ENCODE measurements around the gene RPP25L. TPM values are rescaled to one million over a fixed set of nuclear protein-coding genes. Genes with fewer than 3 reads are reported as not detected.

Gene RPP25L
- total RNA-seq, 5 donors from 2014 or later (not counting 1 experiment from before 2014, with no cell fraction given) = 9.3 to 28.6 (median 22.5) TPM

- POLR2A ChIA-PET = interaction anchor here in 1 of 2 donors (0.6 kb wide), 1 partner anchor 143 kb away, joined by 3 read pairs; no protein-coding TSS in a partner anchor
- Mint-ChIP-seq H3K27ac (no peak overlapping the region), H3K36me3 (no peaks in the 10 kb centered on the region), H3K4me1 (peaks cover 13 to 16% (median 15%) of the 10 kb centered on the region in 3 donors), H3K4me3 (no peak overlapping the region), H3K27me3 (peaks cover 71 to 78% of the 10 kb centered on the region in 2 donors), H3K9me3 (no peaks in the 10 kb centered on the region)
- Histone ChIP-seq H3K27ac (ENCODE audit: low read length) (no peak overlapping the region), H3K4me1 (ENCODE audit: control insufficient read depth in 1 of 2, extremely low read depth in 1 of 2, insufficient read depth in 2 of 2, low read length in 2 of 2) (peaks cover 0 to 13% of the 10 kb centered on the region in 2 experiments), H3K9me3 (no peaks in the 10 kb centered on the region), H3K4me3 (ENCODE audit: control insufficient read depth in 1 of 2, extremely low read depth in 1 of 2, low read length in 1 of 2) (no peak overlapping the region), H3K27me3 (replicated peaks in 1 of 2; ENCODE audit: control insufficient read depth in 2 of 2, extremely low read depth in 1 of 2, insufficient read depth in 2 of 2, low read length in 1 of 2) (peaks cover 8 to 77% of the 10 kb centered on the region in 2 experiments), H3K36me3 (ENCODE audit: control insufficient read depth in 2 of 2, extremely low read depth in 1 of 2, insufficient read depth in 1 of 2, low read length in 1 of 2) (no peaks in the 10 kb centered on the region)
- ATAC-seq (replicated peaks in 1 of 4) (no peak), DNase-seq (no peak)
- WGBS (ENCODE audit: insufficient coverage) = 55% methylated on average over 3 of the region's 8 CpGs
- CTCF ChIA-PET = interaction anchor here in 1 of 2 donors (0.6 kb wide), 1 partner anchor 969 kb away, joined by 3 read pairs; no protein-coding TSS in a partner anchor
Measured at GRCh38 chr9:34580358-34580757, 31.5 kb downstream of the RPP25L start.

DNA sequence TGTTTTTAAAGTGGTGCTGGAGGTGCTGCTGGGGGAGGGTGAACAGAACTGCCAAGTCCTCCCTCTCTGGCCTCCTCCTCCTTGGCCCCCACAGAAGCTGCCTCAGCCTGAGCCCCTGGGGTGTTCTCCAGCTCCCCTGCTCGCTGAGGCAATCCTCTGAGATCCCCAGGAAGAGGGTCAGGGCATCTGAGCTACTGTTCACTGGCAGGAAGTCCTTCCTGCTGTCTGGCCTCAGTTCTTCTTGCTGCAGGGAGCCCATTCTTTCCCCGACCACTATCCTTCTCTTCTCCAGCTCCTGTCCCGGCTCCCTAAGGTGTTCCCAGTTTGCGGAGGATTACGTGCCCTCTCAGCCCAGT is 32.1 kb downstream of the RPP25L start:
- Mint-ChIP-seq H3K36me3 (no peaks in the 10 kb centered on the region), H3K4me1 (peaks cover 13 to 16% (median 15%) of the 10 kb centered on the region in 3 donors), H3K27me3 (peaks cover 72 to 79% of the 10 kb centered on the region in 2 donors), H3K27ac (no peak overlapping the region), H3K9me3 (no peaks in the 10 kb centered on the region), H3K4me3 (peak overlapping the region in 1 of 3 donors; percentile 57)
- no peak for ATAC-seq (replicated peaks in 1 of 4)
- no peak overlapping the region for H3K4me3 ChIP-seq (ENCODE audit: control insufficient read depth in 1 of 2, extremely low read depth in 1 of 2, low read length in 1 of 2)
- no peaks in the 10 kb centered on the region for H3K9me3 ChIP-seq
- peaks cover 0 to 13% of the 10 kb centered on the region in 2 experiments for H3K4me1 ChIP-seq (ENCODE audit: control insufficient read depth in 1 of 2, extremely low read depth in 1 of 2, insufficient read depth in 2 of 2, low read length in 2 of 2)
- no peak for DNase-seq
- POLR2A ChIA-PET = interaction anchor here (0.6 kb wide), 2 partner anchors 144 to 746 kb away, joined by 3 to 6 read pairs; no protein-coding TSS in a partner anchor
- no peaks in the 10 kb centered on the region for H3K36me3 ChIP-seq (ENCODE audit: control insufficient read depth in 2 of 2, extremely low read depth in 1 of 2, insufficient read depth in 1 of 2, low read length in 1 of 2)
- H3K27ac ChIP-seq (ENCODE audit: low read length) = no peak overlapping the region
- WGBS (ENCODE audit: insufficient coverage) = 67% methylated on average over 5 of the region's 5 CpGs
- H3K27me3 ChIP-seq (replicated peaks in 1 of 2; ENCODE audit: control insufficient read depth in 2 of 2, extremely low read depth in 1 of 2, insufficient read depth in 2 of 2, low read length in 1 of 2) = peaks cover 8 to 77% of the 10 kb centered on the region in 2 experiments
- CTCF ChIA-PET = no interaction called here

DNA sequence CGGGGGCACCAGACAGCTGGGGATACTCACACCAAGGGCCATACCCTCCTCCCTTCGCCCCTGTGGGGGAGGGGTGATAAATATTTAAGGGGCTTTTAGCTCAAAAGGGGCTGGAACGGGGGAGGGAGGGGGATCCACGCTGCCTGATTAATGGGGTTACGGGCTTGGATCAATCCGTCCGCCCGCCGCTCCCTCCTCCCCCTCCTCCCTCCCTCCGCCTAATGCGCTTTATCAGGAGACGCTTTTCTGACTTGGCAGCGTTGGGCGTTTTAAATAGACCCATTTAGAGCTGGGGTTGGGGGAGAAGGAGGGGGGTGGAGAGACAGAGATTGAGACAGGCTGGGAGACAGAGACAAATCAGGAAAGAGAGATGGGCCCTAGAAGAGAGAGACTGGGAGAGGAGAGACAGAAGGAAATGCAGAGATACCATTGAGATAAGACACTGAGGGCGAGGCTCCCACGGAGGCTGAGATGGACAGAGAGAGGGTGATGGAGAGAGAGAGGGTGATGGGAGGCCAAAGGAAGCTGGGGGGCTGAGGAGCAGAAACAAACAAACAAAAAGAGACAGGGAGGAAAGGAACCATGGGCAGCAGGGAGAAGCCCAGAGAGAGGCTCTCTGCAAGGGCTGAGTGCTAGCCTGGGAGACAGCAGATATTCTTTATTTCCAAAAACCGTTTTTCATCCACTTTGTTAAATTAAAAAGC is 32.6 kb downstream of the RPP25L start:
- no peaks in the 10 kb centered on the region for H3K9me3 Mint-ChIP-seq
- H3K36me3 Mint-ChIP-seq = no peaks in the 10 kb centered on the region
- 0% methylated on average over 2 of the region's 17 CpGs for WGBS (ENCODE audit: insufficient coverage)
- ChIA-PET POLR2A (interaction anchor here in 1 of 2 donors (0.6 kb wide), 1 partner anchor 745 kb away, joined by 6 read pairs; no protein-coding TSS in a partner anchor), CTCF (no interaction called here)
- no peaks in the 10 kb centered on the region for H3K9me3 ChIP-seq
- peaks cover 13 to 16% (median 15%) of the 10 kb centered on the region in 3 donors for H3K4me1 Mint-ChIP-seq
- peaks cover 72 to 79% of the 10 kb centered on the region in 2 donors for H3K27me3 Mint-ChIP-seq
- H3K4me1 ChIP-seq (ENCODE audit: control insufficient read depth in 1 of 2, extremely low read depth in 1 of 2, insufficient read depth in 2 of 2, low read length in 2 of 2) = peaks cover 0 to 13% of the 10 kb centered on the region in 2 experiments
- no peak for ATAC-seq (replicated peaks in 1 of 4)
- H3K27ac ChIP-seq (ENCODE audit: low read length) = no peak overlapping the region
- no peaks in the 10 kb centered on the region for H3K36me3 ChIP-seq (ENCODE audit: control insufficient read depth in 2 of 2, extremely low read depth in 1 of 2, insufficient read depth in 1 of 2, low read length in 1 of 2)
- no peak overlapping the region for H3K4me3 ChIP-seq (ENCODE audit: control insufficient read depth in 1 of 2, extremely low read depth in 1 of 2, low read length in 1 of 2)
- peaks cover 8 to 76% of the 10 kb centered on the region in 2 experiments for H3K27me3 ChIP-seq (replicated peaks in 1 of 2; ENCODE audit: control insufficient read depth in 2 of 2, extremely low read depth in 1 of 2, insufficient read depth in 2 of 2, low read length in 1 of 2)
- H3K4me3 Mint-ChIP-seq = peak overlapping the region in 1 of 3 donors; percentile 57
- H3K27ac Mint-ChIP-seq = no peak overlapping the region
- DNase-seq = no peak

DNA sequence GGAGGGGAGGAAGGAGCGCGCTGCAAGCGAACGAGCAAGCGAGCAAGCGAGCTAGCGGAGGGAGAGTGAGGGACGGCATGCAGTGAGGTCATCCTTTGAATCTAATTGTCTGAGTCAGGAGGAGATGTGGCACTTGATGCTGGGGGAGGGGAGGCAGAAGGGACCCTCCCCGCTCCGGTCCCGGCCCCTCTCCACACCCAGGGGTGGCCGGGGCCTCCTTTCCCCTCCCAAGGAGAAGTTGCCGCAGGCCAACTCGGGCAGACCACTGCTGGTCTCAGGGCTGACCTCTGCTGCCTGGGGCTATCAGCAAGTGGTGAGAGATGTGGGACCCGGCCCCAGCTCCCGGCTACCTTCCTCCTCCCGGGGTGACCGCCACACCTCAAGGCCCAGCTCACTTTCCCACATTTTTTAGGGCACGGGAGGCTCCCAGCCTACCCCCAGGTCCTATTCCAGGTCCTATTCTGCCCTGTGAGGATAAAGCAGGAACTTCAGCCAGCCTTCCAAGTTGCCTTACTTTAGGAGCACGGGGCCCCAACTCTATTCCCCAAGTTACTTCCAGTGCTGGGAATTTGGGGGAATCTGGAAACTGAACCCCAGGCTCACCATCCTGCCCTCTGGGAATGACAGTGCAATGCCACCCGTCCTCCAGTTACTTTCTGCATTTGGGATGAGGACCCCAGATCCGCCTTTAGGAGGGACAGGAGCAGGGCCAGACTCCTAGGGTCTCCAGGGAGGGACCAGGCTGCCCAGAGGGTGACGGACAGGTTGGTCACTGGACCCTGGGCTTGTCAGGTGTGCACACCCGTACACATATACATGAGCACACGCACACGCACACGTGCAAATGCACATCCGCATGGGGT is 33.4 kb downstream of the RPP25L start:
- peak in 2 of 4 experiments; percentile 25 to 50 for ATAC-seq (replicated peaks in 1 of 4)

DNA sequence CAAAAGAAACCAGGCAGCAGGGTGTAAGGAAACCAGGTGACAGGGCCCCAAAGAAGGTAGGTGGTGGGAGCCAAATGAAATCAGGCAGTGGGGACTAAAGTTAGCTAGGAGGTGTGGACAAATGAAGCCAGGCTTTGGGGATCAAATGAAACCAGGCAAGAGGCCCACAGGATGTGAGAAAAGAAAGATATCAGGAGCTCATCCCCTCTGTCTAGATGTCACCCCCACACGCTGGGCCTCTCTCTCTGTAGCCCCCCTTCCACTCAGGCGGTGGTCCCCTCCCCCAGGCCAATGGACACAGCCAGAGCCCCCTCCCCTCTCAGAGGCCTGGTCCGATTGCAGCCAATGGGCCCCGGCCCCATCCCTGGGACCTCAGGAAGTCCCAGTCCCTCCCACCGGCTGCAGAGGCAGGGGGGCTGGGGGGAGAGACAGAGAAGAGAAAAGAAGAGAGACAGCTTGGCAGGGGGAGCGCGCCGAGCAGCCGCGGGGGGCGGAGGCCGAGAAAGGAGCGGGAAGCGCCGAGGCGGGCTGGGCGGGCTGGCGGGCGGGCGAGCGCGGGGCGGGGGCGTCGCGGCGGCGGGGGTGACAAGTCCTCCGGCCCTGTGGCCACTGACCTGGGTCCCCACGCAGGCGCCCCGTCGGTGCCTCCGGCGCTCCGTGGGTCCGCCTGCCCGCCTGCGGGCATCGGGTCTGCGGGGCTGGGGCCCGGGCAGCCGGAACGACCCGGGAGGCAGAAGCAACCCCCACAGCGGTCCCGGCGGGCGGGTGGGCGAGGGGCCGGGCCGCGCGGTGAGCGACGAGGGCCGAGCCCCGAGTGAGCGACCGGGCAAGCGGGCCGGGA is 34.3 kb downstream of the RPP25L start:
- Histone ChIP-seq H3K4me3 (ENCODE audit: control insufficient read depth in 1 of 2, extremely low read depth in 1 of 2, low read length in 1 of 2) (peak overlapping the region in 1 of 2 donors; percentile 27), H3K27ac (ENCODE audit: low read length) (no peak overlapping the region), H3K4me1 (ENCODE audit: control insufficient read depth in 1 of 2, extremely low read depth in 1 of 2, insufficient read depth in 2 of 2, low read length in 2 of 2) (peaks cover 0 to 13% of the 10 kb centered on the region in 2 experiments), H3K9me3 (no peaks in the 10 kb centered on the region), H3K27me3 (replicated peaks in 1 of 2; ENCODE audit: control insufficient read depth in 2 of 2, extremely low read depth in 1 of 2, insufficient read depth in 2 of 2, low read length in 1 of 2) (peaks cover 6 to 78% of the 10 kb centered on the region in 2 experiments), H3K36me3 (ENCODE audit: control insufficient read depth in 2 of 2, extremely low read depth in 1 of 2, insufficient read depth in 1 of 2, low read length in 1 of 2) (no peaks in the 10 kb centered on the region)
- no peaks in the 10 kb centered on the region for H3K9me3 Mint-ChIP-seq
- H3K27ac Mint-ChIP-seq = no peak overlapping the region
- peaks cover 65 to 72% of the 10 kb centered on the region in 2 donors for H3K27me3 Mint-ChIP-seq
- ATAC-seq (replicated peaks in 1 of 4) (no peak), DNase-seq (no peak)
- no peaks in the 10 kb centered on the region for H3K36me3 Mint-ChIP-seq
- H3K4me3 Mint-ChIP-seq = peak overlapping the region; percentile 29 to 75 (median 46)
- H3K4me1 Mint-ChIP-seq = peaks cover 13 to 16% (median 15%) of the 10 kb centered on the region in 3 donors
- 2% methylated on average over 18 of the region's 62 CpGs for WGBS (ENCODE audit: insufficient coverage)
- ChIA-PET POLR2A (interaction anchor here in 1 of 2 donors (0.6 kb wide), 1 partner anchor 88 kb away, joined by 11 read pairs; no protein-coding TSS in a partner anchor), CTCF (no interaction called here)

More for the DNA sequence above, 33.4 kb downstream of the RPP25L start:
- Mint-ChIP-seq H3K36me3 (no peaks in the 10 kb centered on the region), H3K4me3 (peak overlapping the region in 1 of 3 donors; percentile 57), H3K9me3 (no peaks in the 10 kb centered on the region), H3K27ac (peak overlapping the region in 1 of 2 donors; percentile 17), H3K27me3 (peaks cover 71 to 77% of the 10 kb centered on the region in 2 donors), H3K4me1 (peaks cover 13 to 16% (median 15%) of the 10 kb centered on the region in 3 donors)
- Histone ChIP-seq H3K9me3 (no peaks in the 10 kb centered on the region), H3K27me3 (replicated peaks in 1 of 2; ENCODE audit: control insufficient read depth in 2 of 2, extremely low read depth in 1 of 2, insufficient read depth in 2 of 2, low read length in 1 of 2) (peaks cover 8 to 77% of the 10 kb centered on the region in 2 experiments), H3K4me3 (ENCODE audit: control insufficient read depth in 1 of 2, extremely low read depth in 1 of 2, low read length in 1 of 2) (peak overlapping the region in 1 of 2 donors; percentile 27), H3K36me3 (ENCODE audit: control insufficient read depth in 2 of 2, extremely low read depth in 1 of 2, insufficient read depth in 1 of 2, low read length in 1 of 2) (no peaks in the 10 kb centered on the region), H3K4me1 (ENCODE audit: control insufficient read depth in 1 of 2, extremely low read depth in 1 of 2, insufficient read depth in 2 of 2, low read length in 2 of 2) (peaks cover 0 to 13% of the 10 kb centered on the region in 2 experiments), H3K27ac (ENCODE audit: low read length) (no peak overlapping the region)
- DNase-seq = peak in 1 of 35 experiments; percentile 20
- POLR2A ChIA-PET = no interaction called here
- CTCF ChIA-PET = no interaction called here
- WGBS (ENCODE audit: insufficient coverage) = 15% methylated on average over 10 of the region's 28 CpGs

Measured in T-cell (primary cell).